GM20000 (cell line): ENCODE data around the gene MGAT4B.

Experiments
- DNase-seq: peaks from one replicate; pipeline ENCODE4 v3.0.0; 2012; ENCODE audit warnings: low spot score
- TF ChIP-seq, protein P1 (sequence below): IDR thresholded peaks from 2 replicates; pipeline ENCODE4 v1.5.1; 2012; ENCODE audit warnings: mild to moderate bottlenecking, control low read depth; ENCODE audit errors: extremely low read depth, missing control alignments

Gene MGAT4B

DNA sequence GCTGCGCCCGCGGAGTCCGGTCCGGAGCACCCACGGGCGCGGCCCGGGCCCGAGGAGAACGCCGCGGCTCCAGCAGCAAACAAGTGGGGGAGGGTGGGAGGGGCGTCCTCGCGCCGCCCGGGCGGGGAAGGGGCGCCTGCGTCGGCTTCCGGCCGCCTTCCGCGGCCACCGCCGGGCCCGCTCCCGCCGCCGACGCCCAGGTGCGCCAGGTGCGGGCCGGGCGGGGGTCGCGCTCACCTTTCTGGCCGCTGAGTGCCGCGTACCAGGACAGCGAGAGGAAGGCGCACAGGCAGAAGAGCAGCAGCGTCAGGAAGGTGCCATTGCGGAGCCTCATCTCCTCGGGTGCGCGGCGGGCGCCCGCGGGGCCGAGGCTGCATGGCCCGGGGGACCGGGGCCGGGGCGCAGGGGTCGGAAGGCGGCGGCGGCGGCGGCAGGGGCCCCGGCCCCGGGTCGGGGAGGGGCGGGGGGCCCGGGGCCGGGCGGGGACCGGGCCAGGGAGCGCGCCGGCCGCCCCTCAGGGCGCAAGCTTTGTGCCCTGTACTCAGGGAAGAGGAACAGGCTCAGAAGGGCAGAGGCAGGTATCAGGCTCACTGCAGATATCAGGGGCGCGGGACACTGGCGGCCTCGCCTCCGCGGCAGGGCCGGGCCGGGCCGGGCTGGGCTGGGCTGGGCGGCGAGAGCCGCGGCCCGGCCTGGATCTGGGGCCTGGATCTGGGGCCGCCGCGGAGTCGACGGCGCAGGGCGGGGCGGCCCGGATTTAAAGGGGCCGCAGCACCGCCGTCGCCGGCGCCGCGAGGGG lies at the start of gene MGAT4B:
Gene MGAT4B (minus strand): TSS at position 617 of the 799 bp plus-strand sequence. CDS start 283 bp downstream, at position 334.
- DNase-seq = peak; percentile 96
- TF ChIP-seq, protein P1, sequence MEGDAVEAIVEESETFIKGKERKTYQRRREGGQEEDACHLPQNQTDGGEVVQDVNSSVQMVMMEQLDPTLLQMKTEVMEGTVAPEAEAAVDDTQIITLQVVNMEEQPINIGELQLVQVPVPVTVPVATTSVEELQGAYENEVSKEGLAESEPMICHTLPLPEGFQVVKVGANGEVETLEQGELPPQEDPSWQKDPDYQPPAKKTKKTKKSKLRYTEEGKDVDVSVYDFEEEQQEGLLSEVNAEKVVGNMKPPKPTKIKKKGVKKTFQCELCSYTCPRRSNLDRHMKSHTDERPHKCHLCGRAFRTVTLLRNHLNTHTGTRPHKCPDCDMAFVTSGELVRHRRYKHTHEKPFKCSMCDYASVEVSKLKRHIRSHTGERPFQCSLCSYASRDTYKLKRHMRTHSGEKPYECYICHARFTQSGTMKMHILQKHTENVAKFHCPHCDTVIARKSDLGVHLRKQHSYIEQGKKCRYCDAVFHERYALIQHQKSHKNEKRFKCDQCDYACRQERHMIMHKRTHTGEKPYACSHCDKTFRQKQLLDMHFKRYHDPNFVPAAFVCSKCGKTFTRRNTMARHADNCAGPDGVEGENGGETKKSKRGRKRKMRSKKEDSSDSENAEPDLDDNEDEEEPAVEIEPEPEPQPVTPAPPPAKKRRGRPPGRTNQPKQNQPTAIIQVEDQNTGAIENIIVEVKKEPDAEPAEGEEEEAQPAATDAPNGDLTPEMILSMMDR = no peak

DNA sequence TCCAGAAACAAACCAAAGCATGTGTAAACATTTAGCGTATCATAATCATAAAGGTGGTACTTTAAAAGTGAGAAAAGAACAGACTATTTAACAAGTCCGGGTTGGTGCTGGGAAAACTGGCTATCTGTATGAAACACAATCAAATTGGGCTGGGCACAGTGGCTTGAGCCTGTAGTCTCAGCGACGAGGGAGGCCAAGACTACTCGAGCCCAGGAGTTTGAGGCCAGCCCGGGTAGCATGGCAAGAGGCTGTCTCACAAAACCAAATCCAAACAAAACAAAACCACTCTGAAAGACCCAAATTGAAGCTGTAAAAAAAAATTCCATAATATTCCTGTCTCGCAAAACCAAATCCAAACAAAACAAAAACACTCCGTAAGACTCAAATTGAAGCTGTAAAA lies 47.7 kb upstream of the MGAT4B start:
- TF ChIP-seq, protein P1 = no peak
- no peak for DNase-seq

DNA sequence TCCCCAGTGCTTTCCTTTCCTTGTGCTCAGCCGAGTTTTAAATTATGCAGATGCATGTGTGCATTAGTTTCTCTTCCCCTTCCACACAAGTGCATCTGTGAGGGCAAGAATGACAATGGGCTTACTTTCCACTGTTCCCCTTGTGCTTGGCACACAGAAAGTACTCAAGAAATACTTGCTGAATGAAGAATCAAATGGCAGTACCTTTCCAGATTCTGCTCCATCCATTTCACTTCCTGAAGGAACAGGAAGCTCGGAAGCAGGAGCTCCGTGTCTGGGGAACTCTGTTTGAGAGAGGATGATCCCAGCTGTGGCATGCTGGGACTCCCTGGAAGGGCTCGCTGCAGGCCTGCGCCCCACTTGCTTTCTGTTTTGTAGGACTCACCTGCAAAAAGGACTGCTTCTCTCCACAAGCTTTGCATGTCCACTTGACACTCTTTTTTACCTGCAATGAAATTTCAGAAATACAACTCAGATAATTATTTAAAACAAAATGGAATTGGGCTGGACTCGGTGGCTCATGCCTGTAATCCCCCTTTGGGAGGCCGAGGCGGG lies 46.4 kb upstream of the MGAT4B start:
- DNase-seq = peak; percentile 60
- TF ChIP-seq, protein P1 = no peak

DNA sequence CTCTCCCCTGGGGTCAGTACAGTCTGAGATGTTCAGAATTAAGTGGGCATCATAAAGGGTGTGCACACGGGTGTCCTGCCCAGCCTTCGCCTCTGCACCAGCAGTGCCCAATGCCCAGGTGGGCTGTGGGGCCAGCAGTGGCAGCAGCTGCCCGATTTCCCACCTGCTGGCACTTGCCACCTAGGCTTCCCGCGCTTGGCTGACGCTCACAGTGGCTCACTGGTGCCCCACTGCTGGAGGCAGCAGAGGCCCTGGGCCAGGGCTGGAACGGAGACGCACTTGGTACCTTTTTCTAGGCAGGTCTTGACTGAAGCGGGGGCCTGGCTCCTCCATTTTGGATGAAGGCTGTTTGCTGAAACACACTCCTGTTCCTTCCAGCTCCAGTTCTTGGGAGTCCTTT lies 35.0 kb upstream of the MGAT4B start:
- no peak for DNase-seq
- TF ChIP-seq, protein P1 = no peak

DNA sequence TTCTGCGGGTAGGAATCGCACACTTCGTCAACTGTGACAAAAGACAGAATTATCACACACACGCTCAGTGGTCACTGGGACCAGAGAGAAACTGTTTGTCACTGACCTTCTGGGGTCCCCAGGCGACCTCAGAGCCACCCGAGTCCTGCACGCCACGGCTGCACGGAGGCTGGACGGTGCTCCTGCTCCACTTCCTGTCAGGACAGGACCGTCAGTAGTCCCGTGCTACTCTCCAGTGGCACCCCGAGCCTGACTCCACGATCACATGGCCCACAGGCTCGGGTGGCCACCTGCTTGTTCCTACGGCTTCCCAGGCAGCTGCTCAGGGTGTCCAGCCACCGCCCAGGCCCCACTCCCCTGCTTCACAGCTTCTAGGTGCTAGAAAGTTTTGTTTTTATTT lies 34.1 kb upstream of the MGAT4B start:
- TF ChIP-seq, protein P1 = no peak
- DNase-seq = no peak

DNA sequence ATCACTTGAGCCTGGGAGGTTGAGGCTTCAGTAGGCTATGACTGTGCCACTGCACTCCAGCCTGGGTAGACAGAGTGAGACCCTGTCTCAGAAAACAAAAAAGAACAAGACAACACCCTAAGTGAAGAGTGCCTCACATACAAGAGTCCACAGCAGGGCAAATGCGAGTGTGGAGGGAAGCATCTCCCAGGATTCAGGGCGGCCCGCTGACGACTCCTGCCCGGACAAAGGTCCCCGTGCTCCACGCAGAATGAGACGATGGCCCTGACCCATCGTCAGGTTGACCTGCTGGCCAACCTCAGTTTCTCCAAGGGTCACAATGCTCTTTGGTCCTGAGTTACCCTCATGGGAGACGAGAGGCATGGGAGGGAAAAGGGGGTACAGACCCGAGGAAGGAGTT lies 33.7 kb upstream of the MGAT4B start:
- no peak for DNase-seq
- TF ChIP-seq, protein P1 = no peak

DNA sequence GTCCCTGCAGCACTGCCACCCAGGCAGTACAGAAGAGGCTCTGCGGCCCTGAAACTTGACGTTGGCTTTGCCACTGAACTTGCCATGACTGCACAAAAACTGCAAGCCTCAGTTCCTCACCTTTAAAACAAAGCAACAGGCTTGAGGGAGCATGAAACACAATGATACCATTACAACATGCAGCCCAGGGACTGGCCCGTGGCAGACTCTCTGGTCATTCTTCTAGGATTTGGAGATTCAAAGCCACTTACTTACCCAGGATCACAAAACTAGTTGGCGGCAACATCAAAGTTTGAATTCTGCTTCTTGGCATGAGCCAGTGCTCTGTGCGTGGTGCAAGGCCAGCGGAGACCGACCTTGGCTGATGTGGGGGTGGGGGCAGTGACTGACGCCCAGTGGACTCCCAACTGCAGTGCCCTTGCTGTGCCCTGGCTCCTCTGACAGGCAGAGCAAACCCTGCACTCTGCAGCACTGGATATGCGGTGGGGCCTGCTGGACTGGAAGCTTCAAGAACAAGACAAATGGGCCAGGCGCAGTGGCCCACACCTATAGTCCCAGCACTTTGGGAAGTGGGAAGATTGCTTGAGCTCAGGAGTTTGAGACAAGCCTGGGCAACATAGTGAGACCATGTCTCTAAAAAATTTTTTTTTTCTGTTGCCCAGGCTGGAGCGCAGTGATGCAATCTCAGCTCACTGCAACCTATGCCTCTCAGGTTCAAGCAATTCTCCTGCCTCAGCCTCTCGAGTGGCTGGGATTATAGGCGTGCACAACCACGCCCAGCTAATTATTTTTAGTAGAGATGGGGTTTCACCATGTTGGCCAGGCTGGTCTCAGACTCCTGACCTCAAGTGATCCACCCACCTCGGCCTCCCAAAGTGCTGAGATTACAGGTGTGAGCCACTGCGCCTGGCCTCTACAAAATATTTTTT lies 32.9 kb upstream of the MGAT4B start:
- DNase-seq = no peak
- TF ChIP-seq, protein P1 = no peak
